ENCODE measurements around the gene PPARG.
"Not testable (repeated sequence)": the region's sequence is repeated elsewhere in the genome, so short reads cannot be mapped to it uniquely, and the experiment has no call there.

PPARG gene

DNA sequence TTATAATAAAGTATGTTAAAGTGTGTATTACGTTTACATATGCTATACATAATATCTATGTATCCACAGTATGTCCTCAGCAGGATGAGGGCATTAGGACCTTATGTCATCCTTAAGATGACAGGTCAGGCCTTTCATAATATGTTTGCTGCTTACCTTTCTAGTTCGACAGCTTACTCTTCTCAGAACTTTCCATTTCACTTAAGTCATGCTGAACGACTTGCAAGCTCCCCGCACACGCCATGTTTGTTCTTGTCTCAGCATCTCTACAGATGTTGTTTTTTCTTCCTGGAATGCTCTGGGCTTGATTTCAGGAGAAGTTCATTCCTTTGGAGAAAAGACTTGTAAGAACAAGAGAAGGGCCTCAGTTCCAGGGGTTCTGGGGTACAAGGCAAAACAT is 36.0 kb upstream of the PPARG start:
- in situ Hi-C loops (cut with MboI; ENCODE audit: low pct_unique_long_range_greater_than_20kb, low sequenced_read_pairs, unreplicated experiment) = no loop called here
- DNase-seq (ENCODE audit: low spot score) = no peak
- TF ChIP-seq CTCF (IDR thresholded peaks at IDR 0.05; ENCODE audit: extremely low read depth, insufficient read depth, missing control alignments) = no peak

DNA sequence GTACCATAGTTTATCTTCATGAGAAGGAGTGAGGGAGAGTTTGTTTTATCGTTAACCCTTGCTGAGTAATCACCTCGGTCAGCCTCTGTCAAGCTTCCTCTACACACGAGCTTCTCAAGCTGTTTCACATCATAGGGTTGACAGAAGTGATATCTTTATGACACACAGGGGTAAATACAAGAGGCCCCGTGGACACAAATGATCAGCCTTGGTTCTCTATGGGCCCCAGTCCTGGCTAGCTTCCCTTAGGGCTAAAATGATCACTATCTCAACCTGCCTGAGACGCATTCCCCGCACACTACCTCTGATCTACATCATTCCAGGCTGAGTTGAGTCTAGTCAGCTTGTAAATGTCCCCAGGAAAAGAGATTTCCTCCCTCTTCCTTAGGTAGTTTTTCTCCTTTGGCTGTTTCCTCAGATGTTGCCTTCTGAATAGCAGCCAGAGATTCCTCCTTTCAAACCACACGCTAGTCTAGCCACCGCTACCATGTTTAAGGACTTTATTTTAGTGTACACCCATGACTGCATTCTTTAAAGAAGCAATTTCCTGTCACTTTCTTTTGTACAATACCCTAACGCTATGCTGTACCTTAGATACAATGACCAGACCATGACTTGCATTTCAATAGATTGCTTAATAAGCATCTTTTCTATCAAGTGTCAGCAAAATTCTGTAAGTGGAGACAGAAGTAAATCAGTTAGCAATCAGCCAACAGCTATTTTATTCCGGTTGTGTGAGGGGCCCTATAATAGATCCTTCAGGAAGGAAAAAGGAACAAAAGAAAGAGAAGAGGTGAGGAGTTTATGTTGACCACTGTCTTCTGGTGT is 35.1 kb upstream of the PPARG start:
- TF ChIP-seq CTCF (IDR thresholded peaks at IDR 0.05; ENCODE audit: extremely low read depth, insufficient read depth, missing control alignments) = no peak
- DNase-seq (ENCODE audit: low spot score) = no peak
- in situ Hi-C loops (cut with MboI; ENCODE audit: low pct_unique_long_range_greater_than_20kb, low sequenced_read_pairs, unreplicated experiment) = no loop called here

- no peak for DNase-seq (ENCODE audit: low spot score)
- no peak for TF ChIP-seq CTCF (IDR thresholded peaks at IDR 0.05; ENCODE audit: extremely low read depth, insufficient read depth, missing control alignments)
- in situ Hi-C loops (cut with MboI; ENCODE audit: low pct_unique_long_range_greater_than_20kb, low sequenced_read_pairs, unreplicated experiment) = no loop called here
Measured at GRCh38 chr3:12255393-12255792, 33.5 kb upstream of the PPARG start.

DNA sequence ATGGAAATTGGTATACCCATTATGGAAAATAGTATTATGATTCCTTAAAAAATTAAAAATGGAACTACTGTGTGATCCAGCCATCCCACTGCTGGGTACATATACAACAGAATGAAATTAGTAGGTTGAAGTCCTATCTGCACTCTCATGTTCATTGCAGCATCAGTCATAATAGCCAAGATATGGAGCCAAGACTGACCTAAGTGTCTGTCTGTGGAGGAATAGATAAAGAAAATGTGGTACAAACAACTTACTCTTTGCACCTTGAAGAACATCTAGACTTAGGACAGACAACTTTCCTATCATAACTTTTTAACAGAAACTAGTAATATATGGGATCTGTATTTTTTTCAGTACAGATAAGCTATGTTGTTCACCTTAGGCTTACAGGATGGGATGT is 30.0 kb upstream of the PPARG start:
- no peak for TF ChIP-seq CTCF (IDR thresholded peaks at IDR 0.05; ENCODE audit: extremely low read depth, insufficient read depth, missing control alignments)
- in situ Hi-C loops (cut with MboI; ENCODE audit: low pct_unique_long_range_greater_than_20kb, low sequenced_read_pairs, unreplicated experiment) = no loop called here
- no peak for DNase-seq (ENCODE audit: low spot score)

DNA sequence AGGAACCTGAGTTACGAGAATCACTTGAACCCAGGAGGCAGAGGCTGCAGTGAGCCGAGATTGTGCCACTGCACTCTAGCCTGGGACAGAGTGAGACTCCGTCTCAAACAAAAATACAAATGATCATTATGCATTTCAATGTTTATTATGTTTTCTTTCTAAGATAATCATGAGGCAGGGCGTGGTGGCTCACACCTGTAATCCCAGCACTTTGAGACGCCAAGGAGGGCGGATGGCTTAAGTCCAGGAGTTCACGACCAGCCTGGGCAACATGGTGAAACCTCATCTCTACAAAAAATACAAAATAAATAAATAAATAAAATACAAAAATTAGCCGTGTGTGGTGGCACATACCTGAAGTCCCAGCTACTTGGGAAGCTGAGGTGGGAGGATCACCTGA is 26.7 kb upstream of the PPARG start:
- in situ Hi-C loops (cut with MboI; ENCODE audit: low pct_unique_long_range_greater_than_20kb, low sequenced_read_pairs, unreplicated experiment); DNase-seq (ENCODE audit: low spot score): not testable (repeated sequence)

DNA sequence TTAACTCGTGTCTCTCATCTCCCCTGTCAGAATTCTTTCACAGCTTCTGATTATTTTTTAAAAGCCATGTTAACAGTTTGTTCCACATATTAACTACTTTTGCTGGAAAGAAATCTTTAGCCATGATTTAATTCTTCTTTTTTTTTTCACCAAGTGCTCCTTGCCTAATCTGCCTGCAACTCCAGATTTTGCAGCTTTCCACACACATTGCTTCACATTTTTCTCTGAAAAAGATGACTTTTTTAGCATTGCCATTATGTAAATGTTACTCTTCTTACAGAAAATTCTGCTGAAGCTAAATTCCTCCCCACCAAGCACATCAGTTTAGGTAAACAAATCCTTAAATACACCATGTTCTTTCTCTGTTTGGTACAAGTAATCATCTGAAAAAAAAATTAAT is 23.4 kb upstream of the PPARG start:
- DNase-seq (ENCODE audit: low spot score) = no peak
- in situ Hi-C loops (cut with MboI; ENCODE audit: low pct_unique_long_range_greater_than_20kb, low sequenced_read_pairs, unreplicated experiment) = no loop called here
- TF ChIP-seq CTCF (IDR thresholded peaks at IDR 0.05; ENCODE audit: extremely low read depth, insufficient read depth, missing control alignments) = no peak

DNA sequence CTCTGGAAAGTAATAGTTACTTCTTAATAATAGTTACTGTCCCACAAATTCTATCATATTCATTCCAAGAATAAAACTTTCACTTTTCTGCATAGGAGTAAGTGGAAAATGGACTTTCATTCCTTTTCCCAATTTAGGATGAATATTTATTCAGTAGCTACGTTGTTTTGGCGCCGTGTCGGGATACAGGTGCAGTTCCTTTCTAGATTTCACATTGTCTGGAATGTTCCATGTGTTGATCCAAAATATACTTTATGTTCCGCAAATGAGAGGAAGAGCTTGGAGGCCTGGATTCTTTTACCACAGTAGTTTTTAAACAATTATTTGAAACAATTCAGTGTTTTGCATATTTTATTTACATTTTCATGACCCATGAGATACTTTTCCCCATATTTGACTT is 22.8 kb upstream of the PPARG start:
- no peak for TF ChIP-seq CTCF (IDR thresholded peaks at IDR 0.05; ENCODE audit: extremely low read depth, insufficient read depth, missing control alignments)
- in situ Hi-C loops (cut with MboI; ENCODE audit: low pct_unique_long_range_greater_than_20kb, low sequenced_read_pairs, unreplicated experiment) = no loop called here
- no peak for DNase-seq (ENCODE audit: low spot score)
